Measurements from ENCODE around the gene ALPP. TPM values are rescaled to one million over a fixed set of nuclear protein-coding genes. Genes with fewer than 3 reads are reported as not detected.
A peak's percentile ranks its signal among the peaks of the same experiment; 100 is the strongest.
"Not testable (repeated sequence)": the region's sequence is repeated elsewhere in the genome, so short reads cannot be mapped to it uniquely, and the experiment has no call there.

Gene ALPP
- total and polyA plus RNA-seq, 4 experiments from 2014 or later, result not detected

- CTCF ChIA-PET (ENCODE audit: partially characterized antibody); H3K9me3 ChIP-seq (ENCODE audit: control insufficient read depth in 1 of 2, low read length in 2 of 2); intact Hi-C loops (cut with micrococcal nuclease); H3K27ac ChIP-seq (ENCODE audit: low read depth, low read length); H3K4me3 Mint-ChIP-seq; H3K4me1 Mint-ChIP-seq; H3K9me3 Mint-ChIP-seq; H3K4me3 ChIP-seq (ENCODE audit: low read length in 2 of 2); H3K27ac Mint-ChIP-seq; H3K27me3 ChIP-seq (ENCODE audit: insufficient read depth, low read length); H3K36me3 ChIP-seq (ENCODE audit: insufficient read depth, low read length); DNase-seq; H3K36me3 Mint-ChIP-seq; H3K4me1 ChIP-seq (ENCODE audit: insufficient read depth, low read length): not testable (repeated sequence)
- POLR2A ChIA-PET (ENCODE audit: partially characterized antibody), result interaction anchor here (1.5 kb wide), 1 partner anchor 30 kb away, joined by 4 read pairs; no protein-coding TSS in a partner anchor
- H3K27me3 Mint-ChIP-seq, result peaks cover 9 to 21% of the 10 kb centered on the region in 2 donors
These were observed 1.3 kb downstream of the ALPP start for GRCh38 chr2:232379610-232380590.

GRCh38 chr2:232381204-232382031 lies 2.9 kb downstream of the ALPP start:
- not testable (repeated sequence) for DNase-seq
- Mint-ChIP-seq H3K27me3 (peaks cover 22 to 32% of the 10 kb centered on the region in 2 donors), H3K4me3 (peak overlapping the region in 2 of 8 donors; percentile 8 to 17)

DNA sequence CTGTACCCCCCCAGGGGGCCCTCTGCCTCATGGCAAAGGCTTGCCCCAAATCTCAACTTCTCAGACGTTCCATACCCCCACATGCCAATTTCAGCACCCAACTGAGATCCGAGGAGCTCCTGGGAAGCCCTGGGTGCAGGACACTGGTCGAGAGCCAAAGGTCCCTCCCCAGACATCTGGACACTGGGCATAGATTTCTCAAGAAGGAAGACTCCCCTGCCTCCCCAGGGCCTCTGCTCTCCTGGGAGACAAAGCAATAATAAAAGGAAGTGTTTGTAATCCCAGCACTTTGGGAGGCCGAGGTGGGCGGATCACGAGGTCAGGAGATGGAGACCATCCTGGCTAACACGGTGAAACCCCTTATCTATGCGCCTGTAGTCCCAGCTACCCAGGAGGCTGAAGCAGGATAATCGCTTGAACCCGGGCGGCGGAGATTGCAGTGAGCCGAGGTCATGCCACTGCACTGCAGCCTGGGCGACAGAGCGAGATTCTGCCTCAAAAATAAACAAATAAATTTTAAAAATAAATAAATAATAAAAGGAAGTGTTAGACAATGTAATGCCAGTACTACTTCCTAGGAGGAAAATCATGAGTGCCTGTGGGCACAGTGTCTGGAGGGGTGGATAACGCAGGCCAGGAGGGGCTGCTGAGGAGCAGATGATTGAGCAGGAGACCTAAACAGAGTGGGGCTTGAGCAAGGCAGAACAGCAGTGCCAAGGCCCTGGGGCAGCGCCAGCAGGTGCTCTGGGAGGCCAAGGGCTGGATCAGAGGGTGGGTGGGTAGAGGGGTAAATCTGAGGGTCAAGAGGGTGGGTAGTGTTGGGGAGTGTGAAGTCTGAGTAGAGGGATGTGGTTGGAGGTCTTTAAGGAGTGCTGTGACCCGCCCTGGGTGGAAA lies 4.0 kb downstream of the ALPP start:
- no peaks in the 10 kb centered on the region for H3K27me3 ChIP-seq (ENCODE audit: insufficient read depth, low read length)
- no peaks in the 10 kb centered on the region for H3K9me3 ChIP-seq (ENCODE audit: control insufficient read depth in 1 of 2, low read length in 2 of 2)
- Mint-ChIP-seq H3K27me3 (peaks cover 22 to 32% of the 10 kb centered on the region in 2 donors), H3K9me3 (no peaks in the 10 kb centered on the region), H3K27ac (no peak overlapping the region), H3K4me1 (peaks cover 0 to 8% (median 2%) of the 10 kb centered on the region in 4 donors), H3K36me3 (no peaks in the 10 kb centered on the region), H3K4me3 (no peak overlapping the region)
- no peak for DNase-seq
- no peak overlapping the region for H3K27ac ChIP-seq (ENCODE audit: low read depth, low read length)
- no peaks in the 10 kb centered on the region for H3K36me3 ChIP-seq (ENCODE audit: insufficient read depth, low read length)
- ChIA-PET CTCF (ENCODE audit: partially characterized antibody) (no interaction called here), POLR2A (ENCODE audit: partially characterized antibody) (no interaction called here)
- H3K4me3 ChIP-seq (ENCODE audit: low read length in 2 of 2), result no peak overlapping the region
- H3K4me1 ChIP-seq (ENCODE audit: insufficient read depth, low read length), result no peaks in the 10 kb centered on the region
- intact Hi-C loops (cut with micrococcal nuclease), result no loop called here

More at GRCh38 chr2:232381204-232382031, 2.9 kb downstream of the ALPP start:
- H3K4me1 ChIP-seq (ENCODE audit: insufficient read depth, low read length); H3K4me3 ChIP-seq (ENCODE audit: low read length in 2 of 2); H3K27me3 ChIP-seq (ENCODE audit: insufficient read depth, low read length); CTCF ChIA-PET (ENCODE audit: partially characterized antibody); H3K36me3 Mint-ChIP-seq; intact Hi-C loops (cut with micrococcal nuclease); POLR2A ChIA-PET (ENCODE audit: partially characterized antibody); H3K27ac Mint-ChIP-seq; H3K9me3 Mint-ChIP-seq; H3K4me1 Mint-ChIP-seq; H3K36me3 ChIP-seq (ENCODE audit: insufficient read depth, low read length); H3K9me3 ChIP-seq (ENCODE audit: control insufficient read depth in 1 of 2, low read length in 2 of 2); H3K27ac ChIP-seq (ENCODE audit: low read depth, low read length): not testable (repeated sequence)

DNA sequence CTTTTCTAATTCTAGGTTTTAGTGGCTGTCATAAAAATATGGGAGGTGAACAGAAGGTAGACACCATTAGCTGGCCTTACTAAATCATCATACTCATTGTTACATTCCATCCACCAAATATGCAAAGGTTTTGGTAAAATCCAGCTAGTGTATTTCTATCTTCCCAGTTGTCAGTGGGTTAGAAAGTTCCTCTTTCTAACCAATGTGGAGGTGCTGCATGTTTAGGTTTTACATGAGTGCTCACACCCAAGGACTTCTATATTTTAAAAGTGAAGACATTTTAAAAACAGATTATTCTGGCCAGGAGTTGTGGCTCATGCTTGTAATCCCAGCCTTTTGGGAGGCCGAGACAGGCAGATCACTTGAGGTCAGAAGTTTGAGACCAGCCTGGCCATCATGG lies 5.9 kb downstream of the ALPP start:
- DNase-seq, result no peak
- intact Hi-C loops (cut with micrococcal nuclease), result no loop called here
- Histone ChIP-seq H3K4me3 (ENCODE audit: low read length in 2 of 2) (no peak overlapping the region), H3K36me3 (ENCODE audit: insufficient read depth, low read length) (no peaks in the 10 kb centered on the region), H3K27ac (ENCODE audit: low read depth, low read length) (no peak overlapping the region), H3K27me3 (ENCODE audit: insufficient read depth, low read length) (no peaks in the 10 kb centered on the region), H3K4me1 (ENCODE audit: insufficient read depth, low read length) (no peaks in the 10 kb centered on the region), H3K9me3 (ENCODE audit: control insufficient read depth in 1 of 2, low read length in 2 of 2) (no peaks in the 10 kb centered on the region)
- peaks cover 29 to 35% of the 10 kb centered on the region in 2 donors for H3K27me3 Mint-ChIP-seq
- no peak overlapping the region for H3K27ac Mint-ChIP-seq
- no peaks in the 10 kb centered on the region for H3K36me3 Mint-ChIP-seq
- peaks cover 0 to 8% (median 2%) of the 10 kb centered on the region in 4 donors for H3K4me1 Mint-ChIP-seq
- no peak overlapping the region for H3K4me3 Mint-ChIP-seq
- no peaks in the 10 kb centered on the region for H3K9me3 Mint-ChIP-seq
- POLR2A ChIA-PET (ENCODE audit: partially characterized antibody), result no interaction called here
- CTCF ChIA-PET (ENCODE audit: partially characterized antibody), result no interaction called here

DNA sequence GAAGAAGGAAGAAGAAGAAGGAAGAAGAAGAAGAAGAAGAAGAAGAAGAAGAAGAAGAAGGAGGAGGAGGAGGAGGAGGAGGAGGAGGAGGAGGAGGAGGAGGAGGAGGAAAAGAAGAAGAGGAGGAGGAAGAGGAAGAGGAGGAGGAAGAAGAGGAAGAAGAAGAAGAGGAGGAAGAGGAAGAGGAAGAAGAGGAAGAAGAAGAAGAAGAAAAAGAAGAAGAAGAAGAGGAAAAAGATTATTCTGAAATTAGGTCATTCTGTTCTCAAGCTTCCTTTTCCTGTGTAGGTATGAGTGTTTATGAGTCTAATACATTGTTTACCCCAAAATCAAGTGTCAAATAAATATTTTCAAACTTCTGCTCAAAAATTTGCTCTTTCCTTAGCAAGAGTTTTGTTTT lies 6.5 kb downstream of the ALPP start:
- H3K36me3 ChIP-seq (ENCODE audit: insufficient read depth, low read length); H3K27me3 ChIP-seq (ENCODE audit: insufficient read depth, low read length); H3K27ac ChIP-seq (ENCODE audit: low read depth, low read length); H3K4me3 ChIP-seq (ENCODE audit: low read length in 2 of 2); H3K4me1 ChIP-seq (ENCODE audit: insufficient read depth, low read length); intact Hi-C loops (cut with micrococcal nuclease); POLR2A ChIA-PET (ENCODE audit: partially characterized antibody); H3K27ac Mint-ChIP-seq; H3K4me3 Mint-ChIP-seq; H3K4me1 Mint-ChIP-seq; H3K9me3 ChIP-seq (ENCODE audit: control insufficient read depth in 1 of 2, low read length in 2 of 2); DNase-seq; CTCF ChIA-PET (ENCODE audit: partially characterized antibody); H3K36me3 Mint-ChIP-seq; H3K9me3 Mint-ChIP-seq: not testable (repeated sequence)
- H3K27me3 Mint-ChIP-seq, result peaks cover 34 to 40% of the 10 kb centered on the region in 2 donors

GRCh38 chr2:232385660-232386489 lies 7.3 kb downstream of the ALPP start:
- POLR2A ChIA-PET (ENCODE audit: partially characterized antibody), result no interaction called here
- H3K36me3 ChIP-seq (ENCODE audit: insufficient read depth, low read length), result no peaks in the 10 kb centered on the region

More at GRCh38 chr2:232385660-232386489, 7.3 kb downstream of the ALPP start:
- Histone ChIP-seq H3K9me3 (ENCODE audit: control insufficient read depth in 1 of 2, low read length in 2 of 2) (no peaks in the 10 kb centered on the region), H3K27ac (ENCODE audit: low read depth, low read length) (no peak overlapping the region), H3K4me3 (ENCODE audit: low read length in 2 of 2) (no peak overlapping the region), H3K27me3 (ENCODE audit: insufficient read depth, low read length) (no peaks in the 10 kb centered on the region), H3K4me1 (ENCODE audit: insufficient read depth, low read length) (no peaks in the 10 kb centered on the region)
- Mint-ChIP-seq H3K4me1 (peaks cover 0 to 8% (median 2%) of the 10 kb centered on the region in 4 donors), H3K36me3 (no peaks in the 10 kb centered on the region), H3K9me3 (no peaks in the 10 kb centered on the region), H3K4me3 (peak overlapping the region in 2 of 8 donors; percentile 43 to 45), H3K27ac (no peak overlapping the region), H3K27me3 (peaks cover 40 to 43% of the 10 kb centered on the region in 2 donors)
- DNase-seq, result no peak
- intact Hi-C loops (cut with micrococcal nuclease), result no loop called here
- CTCF ChIA-PET (ENCODE audit: partially characterized antibody), result no interaction called here

All from CD4-positive, alpha-beta memory T cell (primary cell).